ENCODE measurements around the gene LAMTOR2. TPM values are rescaled to one million over a fixed set of nuclear protein-coding genes. Genes with fewer than 3 reads are reported as not detected.

LAMTOR2 gene
- total and polyA plus RNA-seq, 9 of the 15 experiments (the other 6 are each of a cell fraction or from before 2014, with no cell fraction given), result 39.0 to 161 (median 74.6) TPM

DNA sequence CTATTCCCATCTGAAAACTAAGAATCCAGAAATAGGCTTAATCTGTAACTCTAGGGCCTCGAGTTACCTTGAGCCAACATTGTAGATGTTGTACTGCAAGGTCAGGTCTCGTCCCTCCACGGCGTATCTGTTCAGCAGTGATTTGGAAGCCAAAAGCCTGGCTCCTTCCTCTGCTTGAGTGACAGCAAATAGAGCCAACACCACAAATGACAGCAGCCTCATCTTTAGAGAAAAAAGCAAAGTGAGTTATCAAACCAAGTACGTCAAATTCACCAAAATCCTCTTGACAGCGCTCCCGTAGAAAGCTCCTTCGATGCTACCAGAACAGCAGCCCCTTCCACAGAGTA, 34.7 kb upstream of the LAMTOR2 start:
- 13% methylated on average over 8 of the region's 8 CpGs for WGBS (ENCODE audit: insufficient coverage, low coverage, missing lambda C conversion rate)
- DNase-seq (ENCODE audit: extremely low read depth in 1 of 4, low spot score in 3 of 4), result no peak
- ChIA-PET POLR2A (interaction anchor here (0.6 to 1.9 kb wide), 8 partner anchors 10 to 558 kb away, joined by 3 to 10 read pairs (median 3); partner anchors contain the start of gene GLMP), CTCF (ENCODE audit: low intra/inter-chr PET ratio) (no interaction called here)
- in situ Hi-C loops (cut with MboI) (no loop called here), intact Hi-C loops (cut with micrococcal nuclease) (no loop called here)
- H3K4me3 ChIP-seq, result peak overlapping the region; percentile 72
- no peak for FAIRE-seq
- ATAC-seq, result no peak
- peak overlapping the region; percentile 65 for H3K27ac ChIP-seq (ENCODE audit: extremely low read depth, low read depth, low read length)
- H3K9ac ChIP-seq (ENCODE audit: insufficient read depth in 1 of 2, low read depth in 2 of 2, low read length in 2 of 2), result peak overlapping the region; percentile 78 to 93; a peak in 3 of 4 replicates
- H3K79me2 ChIP-seq (ENCODE audit: control insufficient read depth, insufficient read depth, low read length), result peaks cover 26% of the 10 kb centered on the region
- peak overlapping the region; percentile 89 for H3K4me2 ChIP-seq (ENCODE audit: insufficient read depth, low read length)
- TF ChIP-seq, protein P1, sequence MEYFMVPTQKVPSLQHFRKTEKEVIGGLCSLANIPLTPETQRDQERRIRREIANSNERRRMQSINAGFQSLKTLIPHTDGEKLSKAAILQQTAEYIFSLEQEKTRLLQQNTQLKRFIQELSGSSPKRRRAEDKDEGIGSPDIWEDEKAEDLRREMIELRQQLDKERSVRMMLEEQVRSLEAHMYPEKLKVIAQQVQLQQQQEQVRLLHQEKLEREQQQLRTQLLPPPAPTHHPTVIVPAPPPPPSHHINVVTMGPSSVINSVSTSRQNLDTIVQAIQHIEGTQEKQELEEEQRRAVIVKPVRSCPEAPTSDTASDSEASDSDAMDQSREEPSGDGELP (CRISPR knock-in tag; IDR thresholded peaks at IDR 0.05; ENCODE audit: borderline replicate concordance), result no peak
- TF ChIP-seq SPI1 (IDR thresholded peaks at IDR 0.05; ENCODE audit: borderline replicate concordance, low read depth, low read length) (no peak), BMI1 (IDR thresholded peaks at IDR 0.05; ENCODE audit: low read length) (no peak), TBP (optimal IDR thresholded peaks at IDR 0.05; ENCODE audit: low read depth, low read length) (no peak), ZNF75A (CRISPR knock-in tag; IDR thresholded peaks at IDR 0.05) (no peak), ZNF347 (CRISPR knock-in tag; IDR thresholded peaks at IDR 0.05; ENCODE audit: low read depth) (no peak)
- TF ChIP-seq, protein P2, sequence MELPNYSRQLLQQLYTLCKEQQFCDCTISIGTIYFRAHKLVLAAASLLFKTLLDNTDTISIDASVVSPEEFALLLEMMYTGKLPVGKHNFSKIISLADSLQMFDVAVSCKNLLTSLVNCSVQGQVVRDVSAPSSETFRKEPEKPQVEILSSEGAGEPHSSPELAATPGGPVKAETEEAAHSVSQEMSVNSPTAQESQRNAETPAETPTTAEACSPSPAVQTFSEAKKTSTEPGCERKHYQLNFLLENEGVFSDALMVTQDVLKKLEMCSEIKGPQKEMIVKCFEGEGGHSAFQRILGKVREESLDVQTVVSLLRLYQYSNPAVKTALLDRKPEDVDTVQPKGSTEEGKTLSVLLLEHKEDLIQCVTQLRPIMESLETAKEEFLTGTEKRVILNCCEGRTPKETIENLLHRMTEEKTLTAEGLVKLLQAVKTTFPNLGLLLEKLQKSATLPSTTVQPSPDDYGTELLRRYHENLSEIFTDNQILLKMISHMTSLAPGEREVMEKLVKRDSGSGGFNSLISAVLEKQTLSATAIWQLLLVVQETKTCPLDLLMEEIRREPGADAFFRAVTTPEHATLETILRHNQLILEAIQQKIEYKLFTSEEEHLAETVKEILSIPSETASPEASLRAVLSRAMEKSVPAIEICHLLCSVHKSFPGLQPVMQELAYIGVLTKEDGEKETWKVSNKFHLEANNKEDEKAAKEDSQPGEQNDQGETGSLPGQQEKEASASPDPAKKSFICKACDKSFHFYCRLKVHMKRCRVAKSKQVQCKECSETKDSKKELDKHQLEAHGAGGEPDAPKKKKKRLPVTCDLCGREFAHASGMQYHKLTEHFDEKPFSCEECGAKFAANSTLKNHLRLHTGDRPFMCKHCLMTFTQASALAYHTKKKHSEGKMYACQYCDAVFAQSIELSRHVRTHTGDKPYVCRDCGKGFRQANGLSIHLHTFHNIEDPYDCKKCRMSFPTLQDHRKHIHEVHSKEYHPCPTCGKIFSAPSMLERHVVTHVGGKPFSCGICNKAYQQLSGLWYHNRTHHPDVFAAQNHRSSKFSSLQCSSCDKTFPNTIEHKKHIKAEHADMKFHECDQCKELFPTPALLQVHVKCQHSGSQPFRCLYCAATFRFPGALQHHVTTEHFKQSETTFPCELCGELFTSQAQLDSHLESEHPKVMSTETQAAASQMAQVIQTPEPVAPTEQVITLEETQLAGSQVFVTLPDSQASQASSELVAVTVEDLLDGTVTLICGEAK (IDR thresholded peaks at IDR 0.05), result 0 out of 2 replicates have a peak, but pooled peaks have one; percentile 14
- TF ChIP-seq, protein P2 (CRISPR knock-in tag; IDR thresholded peaks at IDR 0.05), result no peak
- TF ChIP-seq, protein P3, sequence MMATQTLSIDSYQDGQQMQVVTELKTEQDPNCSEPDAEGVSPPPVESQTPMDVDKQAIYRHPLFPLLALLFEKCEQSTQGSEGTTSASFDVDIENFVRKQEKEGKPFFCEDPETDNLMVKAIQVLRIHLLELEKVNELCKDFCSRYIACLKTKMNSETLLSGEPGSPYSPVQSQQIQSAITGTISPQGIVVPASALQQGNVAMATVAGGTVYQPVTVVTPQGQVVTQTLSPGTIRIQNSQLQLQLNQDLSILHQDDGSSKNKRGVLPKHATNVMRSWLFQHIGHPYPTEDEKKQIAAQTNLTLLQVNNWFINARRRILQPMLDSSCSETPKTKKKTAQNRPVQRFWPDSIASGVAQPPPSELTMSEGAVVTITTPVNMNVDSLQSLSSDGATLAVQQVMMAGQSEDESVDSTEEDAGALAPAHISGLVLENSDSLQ (IDR thresholded peaks at IDR 0.05), result peak; percentile 73
- peaks cover 43% of the 10 kb centered on the region; the same call in 2 of the 3 replicates for H3K36me3 ChIP-seq (ENCODE audit: control insufficient read depth, insufficient read depth, low read length)
- TSS peak; percentile 73 for BruUV-seq (replicated peaks)
- H3K9me1 ChIP-seq (ENCODE audit: control insufficient read depth, insufficient read depth, low read length), result no peaks in the 10 kb centered on the region
- peaks cover 7 to 8% of the 10 kb centered on the region in 2 experiments; a peak in 4 of 5 replicates for H3K4me1 ChIP-seq (replicated peaks in 1 of 2; ENCODE audit: control insufficient read depth in 2 of 2, insufficient read depth in 2 of 2, low read length in 2 of 2)
- H2AFZ ChIP-seq (ENCODE audit: low read depth, low read length), result no peak overlapping the region
- H4K20me1 ChIP-seq (replicated peaks; ENCODE audit: control insufficient read depth, insufficient read depth, low read length), result no peaks in the 10 kb centered on the region
- no peaks in the 10 kb centered on the region for H3K9me3 ChIP-seq (replicated peaks; ENCODE audit: control insufficient read depth, insufficient read depth, low read depth, low read length)
- no peaks in the 10 kb centered on the region for H3K27me3 ChIP-seq (ENCODE audit: control insufficient read depth in 2 of 2, insufficient read depth in 2 of 2, low read length in 2 of 2)
